ENCODE results near the gene SNRK. TPM values are rescaled to one million over a fixed set of nuclear protein-coding genes. Genes with fewer than 3 reads are reported as not detected.

The SNRK gene
- total RNA-seq, 2 donors from 2014 or later, result 22.7 to 31.2 TPM

DNA sequence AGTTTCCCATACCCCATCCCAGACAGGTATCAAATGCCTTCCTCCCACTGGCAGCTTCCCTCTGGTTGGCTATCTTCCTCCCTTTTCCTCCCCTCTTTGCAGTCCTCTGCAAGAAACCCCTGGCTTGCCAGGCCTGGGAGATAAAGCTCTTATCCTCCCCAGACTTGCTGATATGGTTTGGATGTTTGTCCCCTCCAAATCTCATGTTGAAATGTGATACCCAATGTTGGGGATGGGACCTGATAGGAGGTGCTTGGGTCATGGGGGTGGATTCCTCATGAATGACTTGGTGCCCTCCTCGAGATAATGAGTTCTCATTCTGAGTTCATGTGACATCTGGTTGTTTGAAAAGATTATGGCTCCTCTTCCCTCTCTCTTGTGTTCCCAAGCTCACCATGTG, 32.2 kb upstream of the SNRK start:
- H3K27ac ChIP-seq, result no peak overlapping the region
- TF ChIP-seq, protein P1, sequence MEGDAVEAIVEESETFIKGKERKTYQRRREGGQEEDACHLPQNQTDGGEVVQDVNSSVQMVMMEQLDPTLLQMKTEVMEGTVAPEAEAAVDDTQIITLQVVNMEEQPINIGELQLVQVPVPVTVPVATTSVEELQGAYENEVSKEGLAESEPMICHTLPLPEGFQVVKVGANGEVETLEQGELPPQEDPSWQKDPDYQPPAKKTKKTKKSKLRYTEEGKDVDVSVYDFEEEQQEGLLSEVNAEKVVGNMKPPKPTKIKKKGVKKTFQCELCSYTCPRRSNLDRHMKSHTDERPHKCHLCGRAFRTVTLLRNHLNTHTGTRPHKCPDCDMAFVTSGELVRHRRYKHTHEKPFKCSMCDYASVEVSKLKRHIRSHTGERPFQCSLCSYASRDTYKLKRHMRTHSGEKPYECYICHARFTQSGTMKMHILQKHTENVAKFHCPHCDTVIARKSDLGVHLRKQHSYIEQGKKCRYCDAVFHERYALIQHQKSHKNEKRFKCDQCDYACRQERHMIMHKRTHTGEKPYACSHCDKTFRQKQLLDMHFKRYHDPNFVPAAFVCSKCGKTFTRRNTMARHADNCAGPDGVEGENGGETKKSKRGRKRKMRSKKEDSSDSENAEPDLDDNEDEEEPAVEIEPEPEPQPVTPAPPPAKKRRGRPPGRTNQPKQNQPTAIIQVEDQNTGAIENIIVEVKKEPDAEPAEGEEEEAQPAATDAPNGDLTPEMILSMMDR (IDR thresholded peaks at IDR 0.05), result no peak
- DNase-seq (ENCODE audit: low spot score), result no peak
- no peaks in the 10 kb centered on the region for H3K36me3 ChIP-seq
- no peak overlapping the region for H3K4me3 ChIP-seq
- no peaks in the 10 kb centered on the region for H3K4me1 ChIP-seq
- H3K27me3 ChIP-seq, result no peaks in the 10 kb centered on the region
- H3K9me3 ChIP-seq, result no peaks in the 10 kb centered on the region

DNA sequence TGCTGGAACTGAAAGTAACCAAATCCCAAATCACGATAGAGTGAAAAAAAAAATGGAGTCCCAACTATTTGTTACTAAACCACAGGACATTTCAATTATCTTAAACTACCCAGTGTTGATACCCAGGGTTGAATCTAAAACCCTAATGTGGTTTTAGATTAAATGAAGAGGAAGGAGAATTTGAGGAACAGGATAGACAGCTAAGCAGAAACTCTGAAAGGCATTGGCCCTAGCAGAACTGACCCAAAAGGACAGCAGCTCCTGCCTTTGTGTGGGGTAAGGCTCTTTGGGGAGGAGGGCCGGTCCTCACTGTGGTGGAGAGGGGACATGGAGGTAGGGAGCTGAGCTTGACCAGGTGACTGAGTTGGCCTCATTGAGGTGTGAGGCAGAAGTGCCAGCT, 30.7 kb upstream of the SNRK start:
- DNase-seq (ENCODE audit: low spot score), result no peak
- no peak overlapping the region for H3K4me3 ChIP-seq
- H3K27me3 ChIP-seq, result no peaks in the 10 kb centered on the region
- TF ChIP-seq, protein P1 (IDR thresholded peaks at IDR 0.05), result no peak
- no peak overlapping the region for H3K27ac ChIP-seq
- H3K36me3 ChIP-seq, result no peaks in the 10 kb centered on the region
- no peaks in the 10 kb centered on the region for H3K9me3 ChIP-seq
- H3K4me1 ChIP-seq, result no peaks in the 10 kb centered on the region

DNA sequence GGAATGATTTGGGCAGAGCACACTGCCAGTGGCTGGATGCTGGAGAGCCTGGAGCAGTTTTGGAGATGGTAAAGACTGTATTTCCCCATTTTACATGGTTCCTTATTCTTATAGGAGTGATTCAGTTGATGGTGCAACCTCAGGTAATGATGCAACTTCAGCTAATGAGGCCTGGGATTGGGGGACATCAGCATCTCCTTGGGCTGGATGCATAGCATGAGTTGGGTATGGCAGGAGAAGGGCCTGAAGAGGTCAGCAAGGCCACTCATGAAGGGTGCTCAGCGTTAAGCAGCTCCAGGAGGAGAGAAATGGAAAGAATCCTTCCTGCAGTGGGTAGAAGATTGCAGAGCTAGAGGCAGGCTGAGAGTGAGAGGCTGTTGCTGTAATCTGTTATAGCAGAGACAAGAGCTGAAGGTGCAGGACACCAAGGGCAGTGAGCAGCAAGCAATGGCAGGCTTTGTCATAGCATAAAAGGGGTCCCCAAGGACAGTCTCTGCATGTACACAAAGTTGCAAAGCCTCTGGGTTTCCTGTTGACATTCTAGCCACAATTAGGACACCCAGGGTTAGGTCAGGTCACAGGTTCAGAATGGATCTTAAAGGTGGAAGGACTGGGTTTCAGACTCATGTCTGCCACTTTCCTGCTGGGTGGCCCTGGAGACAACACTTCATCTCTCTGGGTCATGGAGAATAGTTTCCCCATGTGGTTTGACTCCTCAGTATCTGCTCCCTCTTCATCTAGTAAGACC, 29.5 kb upstream of the SNRK start:
- no peak for DNase-seq (ENCODE audit: low spot score)
- TF ChIP-seq, protein P1 (IDR thresholded peaks at IDR 0.05), result no peak
- Histone ChIP-seq H3K27me3 (no peaks in the 10 kb centered on the region), H3K4me3 (no peak overlapping the region), H3K4me1 (no peaks in the 10 kb centered on the region), H3K36me3 (no peaks in the 10 kb centered on the region), H3K27ac (no peak overlapping the region), H3K9me3 (no peaks in the 10 kb centered on the region)

DNA sequence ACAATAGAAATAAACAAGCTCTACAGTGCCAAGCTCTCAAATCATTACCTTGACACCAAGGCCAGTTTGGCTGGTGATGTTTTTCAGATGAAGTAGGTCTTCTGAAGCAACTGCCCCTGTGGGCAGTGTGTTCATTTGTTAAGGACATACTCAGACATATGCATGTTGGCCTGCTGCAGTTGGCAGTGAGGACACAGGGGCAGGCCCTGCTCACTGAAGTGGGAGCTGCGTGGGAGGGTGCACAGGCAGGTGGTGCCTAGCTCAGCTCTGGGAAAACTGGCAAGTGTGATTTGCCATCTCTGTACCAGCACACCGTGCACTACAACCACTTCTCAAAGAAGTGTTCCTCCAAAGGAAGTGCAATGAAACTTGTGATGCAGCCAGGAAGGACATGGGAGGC, 28.5 kb upstream of the SNRK start:
- H3K27me3 ChIP-seq, result no peaks in the 10 kb centered on the region
- TF ChIP-seq, protein P1 (IDR thresholded peaks at IDR 0.05), result no peak
- no peak overlapping the region for H3K4me3 ChIP-seq
- no peaks in the 10 kb centered on the region for H3K4me1 ChIP-seq
- no peaks in the 10 kb centered on the region for H3K9me3 ChIP-seq
- DNase-seq (ENCODE audit: low spot score), result no peak
- H3K36me3 ChIP-seq, result no peaks in the 10 kb centered on the region
- no peak overlapping the region for H3K27ac ChIP-seq

DNA sequence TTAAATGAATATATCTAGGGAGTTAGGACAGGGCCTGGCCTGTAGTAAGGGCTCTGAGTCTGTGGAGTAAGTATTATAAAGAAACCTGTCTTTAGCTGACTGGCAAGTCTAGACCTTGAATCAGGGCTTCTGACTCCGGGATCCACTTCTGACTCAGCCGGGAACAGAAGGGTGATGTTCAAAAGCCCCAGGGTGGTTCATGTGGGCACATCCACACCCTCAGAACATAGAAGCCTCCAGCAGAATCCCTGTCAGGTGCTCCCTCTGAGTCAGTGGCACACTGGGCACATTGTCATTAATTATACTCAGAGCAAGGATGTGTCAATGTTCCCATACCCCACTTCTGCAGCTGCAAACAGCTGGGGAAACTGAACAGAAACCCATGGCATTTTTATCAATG, 26.7 kb upstream of the SNRK start:
- Histone ChIP-seq H3K9me3 (no peaks in the 10 kb centered on the region), H3K4me3 (no peak overlapping the region), H3K27ac (no peak overlapping the region), H3K36me3 (no peaks in the 10 kb centered on the region), H3K4me1 (no peaks in the 10 kb centered on the region), H3K27me3 (no peaks in the 10 kb centered on the region)
- TF ChIP-seq, protein P1 (IDR thresholded peaks at IDR 0.05), result no peak
- no peak for DNase-seq (ENCODE audit: low spot score)

DNA sequence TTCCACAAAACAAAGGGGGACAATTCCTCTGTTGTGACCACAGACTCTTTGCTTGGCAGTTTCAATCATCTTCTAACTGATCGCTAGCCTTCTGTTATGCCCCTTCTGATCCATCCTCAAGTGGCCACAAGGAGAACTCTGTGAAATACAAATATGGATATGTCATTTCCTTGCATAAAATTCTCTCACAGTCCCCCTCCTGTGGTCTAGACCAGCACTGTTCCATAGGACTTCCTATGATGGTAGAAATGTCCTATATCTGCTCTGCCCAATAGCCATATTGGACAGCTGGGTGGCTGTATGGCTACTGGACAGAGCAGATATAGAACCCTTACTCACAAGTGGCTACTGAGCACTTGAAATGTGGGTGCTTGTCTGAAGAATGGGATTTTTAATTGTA, 25.9 kb upstream of the SNRK start:
- no peak overlapping the region for H3K27ac ChIP-seq
- no peak overlapping the region for H3K4me3 ChIP-seq
- H3K9me3 ChIP-seq, result no peaks in the 10 kb centered on the region
- H3K4me1 ChIP-seq, result no peaks in the 10 kb centered on the region
- TF ChIP-seq, protein P1 (IDR thresholded peaks at IDR 0.05), result no peak
- DNase-seq (ENCODE audit: low spot score), result no peak
- no peaks in the 10 kb centered on the region for H3K27me3 ChIP-seq
- no peaks in the 10 kb centered on the region for H3K36me3 ChIP-seq
